Measurements from ENCODE around the gene ALG6.

The ALG6 gene

GRCh38 chr1:63401945-63402344, 34.5 kb downstream of the ALG6 start:
- no peak for ATAC-seq
- TF ChIP-seq, protein P1, sequence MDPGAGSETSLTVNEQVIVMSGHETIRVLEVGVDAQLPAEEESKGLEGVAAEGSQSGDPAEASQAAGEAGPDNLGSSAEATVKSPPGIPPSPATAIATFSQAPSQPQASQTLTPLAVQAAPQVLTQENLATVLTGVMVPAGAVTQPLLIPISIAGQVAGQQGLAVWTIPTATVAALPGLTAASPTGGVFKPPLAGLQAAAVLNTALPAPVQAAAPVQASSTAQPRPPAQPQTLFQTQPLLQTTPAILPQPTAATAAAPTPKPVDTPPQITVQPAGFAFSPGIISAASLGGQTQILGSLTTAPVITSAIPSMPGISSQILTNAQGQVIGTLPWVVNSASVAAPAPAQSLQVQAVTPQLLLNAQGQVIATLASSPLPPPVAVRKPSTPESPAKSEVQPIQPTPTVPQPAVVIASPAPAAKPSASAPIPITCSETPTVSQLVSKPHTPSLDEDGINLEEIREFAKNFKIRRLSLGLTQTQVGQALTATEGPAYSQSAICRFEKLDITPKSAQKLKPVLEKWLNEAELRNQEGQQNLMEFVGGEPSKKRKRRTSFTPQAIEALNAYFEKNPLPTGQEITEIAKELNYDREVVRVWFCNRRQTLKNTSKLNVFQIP (CRISPR knock-in tag; IDR thresholded peaks at IDR 0.05; ENCODE audit: borderline replicate concordance, low read depth), result no peak
- TF ChIP-seq, protein P2, sequence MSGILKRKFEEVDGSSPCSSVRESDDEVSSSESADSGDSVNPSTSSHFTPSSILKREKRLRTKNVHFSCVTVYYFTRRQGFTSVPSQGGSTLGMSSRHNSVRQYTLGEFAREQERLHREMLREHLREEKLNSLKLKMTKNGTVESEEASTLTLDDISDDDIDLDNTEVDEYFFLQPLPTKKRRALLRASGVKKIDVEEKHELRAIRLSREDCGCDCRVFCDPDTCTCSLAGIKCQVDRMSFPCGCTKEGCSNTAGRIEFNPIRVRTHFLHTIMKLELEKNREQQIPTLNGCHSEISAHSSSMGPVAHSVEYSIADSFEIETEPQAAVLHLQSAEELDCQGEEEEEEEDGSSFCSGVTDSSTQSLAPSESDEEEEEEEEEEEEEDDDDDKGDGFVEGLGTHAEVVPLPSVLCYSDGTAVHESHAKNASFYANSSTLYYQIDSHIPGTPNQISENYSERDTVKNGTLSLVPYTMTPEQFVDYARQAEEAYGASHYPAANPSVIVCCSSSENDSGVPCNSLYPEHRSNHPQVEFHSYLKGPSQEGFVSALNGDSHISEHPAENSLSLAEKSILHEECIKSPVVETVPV (CRISPR knock-in tag; IDR thresholded peaks at IDR 0.05), result no peak
- TF ChIP-seq PATZ1 (CRISPR knock-in tag; IDR thresholded peaks at IDR 0.05; ENCODE audit: borderline replicate concordance) (no peak), OSR1 (CRISPR knock-in tag; IDR thresholded peaks at IDR 0.05) (no peak), ZFP30 (CRISPR knock-in tag; IDR thresholded peaks at IDR 0.05) (no peak), ZNF70 (CRISPR knock-in tag; IDR thresholded peaks at IDR 0.05) (no peak), ZNF8 (CRISPR knock-in tag; IDR thresholded peaks at IDR 0.05) (no peak), CREB5 (CRISPR knock-in tag; IDR thresholded peaks at IDR 0.05; ENCODE audit: low read depth) (no peak), BACH2 (CRISPR knock-in tag; IDR thresholded peaks at IDR 0.05; ENCODE audit: borderline replicate concordance) (no peak), ESRRG (CRISPR knock-in tag; IDR thresholded peaks at IDR 0.05) (no peak), SNAI2 (CRISPR knock-in tag; IDR thresholded peaks at IDR 0.05) (no peak), RARB (CRISPR knock-in tag; IDR thresholded peaks at IDR 0.05) (no peak), ZFP3 (CRISPR knock-in tag; IDR thresholded peaks at IDR 0.05) (no peak), ISL1 (CRISPR knock-in tag; IDR thresholded peaks at IDR 0.05) (no peak), CSDC2 (CRISPR knock-in tag; IDR thresholded peaks at IDR 0.05) (no peak), PPARA (CRISPR knock-in tag; IDR thresholded peaks at IDR 0.05; ENCODE audit: borderline replicate concordance) (no peak), ARNTL (CRISPR knock-in tag; IDR thresholded peaks at IDR 0.05; ENCODE audit: borderline replicate concordance, low read depth) (no peak), GLIS3 (CRISPR knock-in tag; IDR thresholded peaks at IDR 0.05) (no peak), ZC3H10 (CRISPR knock-in tag; IDR thresholded peaks at IDR 0.05) (no peak), ZNF565 (CRISPR knock-in tag; conservative IDR thresholded peaks at IDR 0.05; ENCODE audit: low read depth) (no peak)

DNA sequence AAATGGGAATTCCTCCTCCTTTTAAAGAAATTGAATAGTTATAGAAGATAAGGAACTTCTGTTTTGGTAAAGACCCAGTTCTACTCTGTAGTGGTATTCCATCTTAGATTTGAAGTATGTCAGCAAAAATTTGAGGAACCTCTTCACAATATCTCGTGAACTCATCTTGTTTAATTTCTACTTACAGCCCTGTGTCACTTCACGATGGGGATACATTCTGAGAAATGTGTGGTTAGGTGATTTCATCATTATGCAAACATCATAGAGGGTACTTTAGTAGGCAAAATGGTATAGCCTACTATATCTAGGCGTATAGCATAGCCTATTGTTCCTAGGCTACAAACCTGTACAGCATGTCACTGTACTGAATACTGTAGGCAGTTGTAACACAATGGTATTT, 36.0 kb downstream of the ALG6 start:
- TF ChIP-seq ZNF8 (CRISPR knock-in tag; IDR thresholded peaks at IDR 0.05) (no peak), PPARA (CRISPR knock-in tag; IDR thresholded peaks at IDR 0.05; ENCODE audit: borderline replicate concordance) (no peak), ZC3H10 (CRISPR knock-in tag; IDR thresholded peaks at IDR 0.05) (no peak), RARB (CRISPR knock-in tag; IDR thresholded peaks at IDR 0.05) (no peak)
- ATAC-seq, result no peak

GRCh38 chr1:63405021-63405420, 37.6 kb downstream of the ALG6 start:
- TF ChIP-seq RARB (CRISPR knock-in tag; IDR thresholded peaks at IDR 0.05) (no peak), TCF4 (CRISPR knock-in tag; IDR thresholded peaks at IDR 0.05; ENCODE audit: borderline replicate concordance) (no peak), SNAI2 (CRISPR knock-in tag; IDR thresholded peaks at IDR 0.05) (no peak), ZNF70 (CRISPR knock-in tag; IDR thresholded peaks at IDR 0.05) (no peak)
- no peak for ATAC-seq

DNA sequence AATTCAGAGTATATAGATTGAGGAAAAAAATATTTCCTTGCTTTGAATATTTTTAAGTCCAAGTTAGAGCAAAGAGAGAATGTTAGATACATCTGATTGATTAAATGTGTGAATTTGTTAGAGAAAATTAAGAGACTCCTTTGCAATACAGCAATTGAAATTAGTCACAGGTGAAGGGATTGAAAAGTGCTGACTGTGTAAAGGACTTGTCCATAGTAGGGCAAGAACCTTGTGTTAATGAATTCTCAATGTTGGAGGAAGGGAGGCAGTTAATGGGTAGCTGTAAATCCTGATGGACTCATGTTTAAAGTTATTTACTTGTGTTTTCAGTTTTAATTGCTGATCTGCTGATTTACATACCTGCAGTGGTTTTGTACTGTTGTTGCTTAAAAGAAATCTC, 38.6 kb downstream of the ALG6 start:
- TF ChIP-seq SNAI2 (CRISPR knock-in tag; IDR thresholded peaks at IDR 0.05) (no peak), ISL1 (CRISPR knock-in tag; IDR thresholded peaks at IDR 0.05) (no peak)
- no peak for ATAC-seq

- no peak for ATAC-seq
- TF ChIP-seq, protein P1 (CRISPR knock-in tag; IDR thresholded peaks at IDR 0.05; ENCODE audit: borderline replicate concordance, low read depth), result no peak
- TF ChIP-seq ZFP30 (CRISPR knock-in tag; IDR thresholded peaks at IDR 0.05) (no peak), ZNF70 (CRISPR knock-in tag; IDR thresholded peaks at IDR 0.05) (no peak), ARNTL (CRISPR knock-in tag; IDR thresholded peaks at IDR 0.05; ENCODE audit: borderline replicate concordance, low read depth) (no peak), PATZ1 (CRISPR knock-in tag; IDR thresholded peaks at IDR 0.05; ENCODE audit: borderline replicate concordance) (no peak), TSHZ2 (CRISPR knock-in tag; IDR thresholded peaks at IDR 0.05) (no peak), ZNF565 (CRISPR knock-in tag; conservative IDR thresholded peaks at IDR 0.05; ENCODE audit: low read depth) (no peak), PPARA (CRISPR knock-in tag; IDR thresholded peaks at IDR 0.05; ENCODE audit: borderline replicate concordance) (no peak)
Measured at GRCh38 chr1:63407002-63407401, 39.6 kb downstream of the ALG6 start.

Measured in SK-N-SH treated with all-trans-retinoic acid at 6 μM for 48 hours (cell line).